HG03571 (cell line): ENCODE results near the gene MED12L.

ENCODE experiments used
- ATAC-seq: cut with Tn5 transposase; IDR thresholded peaks from one replicate; pipeline ENCODE4 v1.9.1; 2021; ENCODE audit not compliant: unreplicated experiment

Gene MED12L

DNA sequence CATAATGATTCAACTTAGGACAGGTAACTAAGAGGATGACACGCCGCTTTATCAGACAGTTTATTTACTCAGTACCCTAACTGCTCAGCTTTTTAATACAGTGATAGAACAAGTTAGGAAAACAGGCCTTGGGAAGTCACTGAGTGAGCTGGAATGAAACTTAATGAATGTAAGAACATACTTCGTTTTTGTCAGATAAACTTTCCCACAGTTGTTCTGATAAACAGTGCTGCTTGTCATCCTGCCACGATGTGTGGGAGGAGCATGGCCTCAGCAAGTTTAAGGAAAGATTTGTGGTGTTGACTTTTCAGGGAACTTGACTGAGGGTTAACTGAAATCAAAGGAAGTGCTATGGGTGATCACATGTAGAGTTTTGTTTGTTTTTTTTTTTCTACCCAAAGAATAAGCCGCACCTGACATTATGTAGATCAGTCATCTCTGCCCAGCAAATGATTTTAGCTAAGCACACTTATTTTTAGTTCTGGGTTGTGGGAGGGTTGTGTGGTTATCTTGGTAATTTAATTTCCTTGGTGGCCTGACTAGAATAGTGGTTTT is 198.5 kb downstream of the MED12L start:
- ATAC-seq, result no peak

DNA sequence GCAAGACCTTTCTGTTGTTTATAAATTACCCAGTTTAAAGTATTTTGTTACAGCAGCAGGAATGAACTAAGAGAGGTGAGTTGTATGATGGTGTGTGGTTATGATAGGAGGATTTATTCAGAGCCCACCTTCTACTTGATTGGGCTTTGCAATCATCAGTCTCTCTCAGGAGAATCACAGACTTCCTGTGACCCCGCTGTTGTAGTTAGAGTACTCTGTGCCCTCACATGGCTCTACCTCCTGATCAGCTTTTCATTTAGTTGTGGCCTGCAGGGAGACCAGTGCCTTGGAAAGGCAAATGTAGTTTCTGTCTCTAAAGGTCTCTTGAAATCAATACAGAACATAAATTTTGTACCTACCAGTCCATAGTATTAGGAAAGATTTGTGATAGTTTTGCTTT is 200.5 kb downstream of the MED12L start:
- no peak for ATAC-seq

- ATAC-seq, result no peak
Observed at GRCh38 chr3:151289445-151289844, 204.0 kb downstream of the MED12L start.

- ATAC-seq, result no peak
Observed at GRCh38 chr3:151290673-151291072, 205.2 kb downstream of the MED12L start.

GRCh38 chr3:151293127-151293526 is 207.7 kb downstream of the MED12L start:
- no peak for ATAC-seq

DNA sequence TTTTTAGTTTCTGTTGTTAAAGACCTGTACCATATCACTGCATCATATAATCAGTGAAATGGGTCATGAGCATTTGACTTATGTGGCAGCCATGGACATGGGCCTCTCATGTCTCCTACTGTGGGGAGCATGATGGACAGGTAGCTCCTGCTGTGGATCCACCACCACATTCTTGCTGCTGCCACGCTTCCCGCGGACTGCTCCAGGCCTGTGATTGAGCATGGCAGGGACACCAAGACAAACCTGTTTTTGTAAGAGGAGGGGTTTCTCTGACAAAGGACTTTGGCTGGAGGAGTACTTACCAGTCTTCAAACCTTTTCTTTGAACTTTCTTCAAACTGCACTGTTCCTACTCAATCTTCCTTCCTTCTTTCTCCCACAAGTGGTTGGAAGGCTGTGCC is 210.8 kb downstream of the MED12L start:
- ATAC-seq, result no peak

DNA sequence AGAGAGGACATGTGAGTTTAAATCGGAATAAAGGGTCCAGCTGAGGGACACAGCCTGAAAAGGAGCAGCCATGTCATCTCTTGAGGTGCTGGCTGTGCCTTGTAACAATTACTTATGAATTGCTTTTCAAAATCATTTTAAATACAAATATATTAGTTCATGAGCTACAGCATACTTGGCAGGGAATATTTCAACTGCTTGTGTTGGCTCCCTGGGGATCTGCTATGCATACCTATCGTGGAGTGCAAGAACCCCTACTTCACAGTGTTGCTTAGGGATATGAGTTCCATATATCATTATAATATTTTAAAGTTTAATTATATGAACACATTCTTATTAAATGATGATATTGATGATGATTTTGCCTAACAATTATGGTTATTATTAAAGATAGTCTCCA is 212.0 kb downstream of the MED12L start:
- no peak for ATAC-seq

GRCh38 chr3:151299006-151299405 is 213.5 kb downstream of the MED12L start:
- no peak for ATAC-seq

DNA sequence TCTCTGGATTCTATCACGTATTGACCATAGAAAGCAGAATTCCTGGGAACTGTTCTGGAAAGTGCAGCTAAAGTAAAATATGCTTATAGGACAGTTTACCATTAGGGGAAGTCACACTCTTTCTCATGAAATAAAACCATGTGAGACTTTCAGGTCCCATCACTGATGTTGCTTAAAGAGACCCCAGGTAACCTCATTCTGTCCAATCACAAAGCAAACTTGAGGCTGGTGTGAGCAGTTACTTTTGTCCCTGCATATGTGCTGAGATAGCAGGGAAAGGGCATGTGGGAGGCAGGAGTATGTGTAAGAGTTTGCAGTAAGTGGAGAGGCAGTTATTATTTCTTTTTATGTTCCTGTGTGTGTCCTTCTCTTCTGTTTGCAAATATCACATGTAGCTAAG is 215.1 kb downstream of the MED12L start:
- no peak for ATAC-seq

DNA sequence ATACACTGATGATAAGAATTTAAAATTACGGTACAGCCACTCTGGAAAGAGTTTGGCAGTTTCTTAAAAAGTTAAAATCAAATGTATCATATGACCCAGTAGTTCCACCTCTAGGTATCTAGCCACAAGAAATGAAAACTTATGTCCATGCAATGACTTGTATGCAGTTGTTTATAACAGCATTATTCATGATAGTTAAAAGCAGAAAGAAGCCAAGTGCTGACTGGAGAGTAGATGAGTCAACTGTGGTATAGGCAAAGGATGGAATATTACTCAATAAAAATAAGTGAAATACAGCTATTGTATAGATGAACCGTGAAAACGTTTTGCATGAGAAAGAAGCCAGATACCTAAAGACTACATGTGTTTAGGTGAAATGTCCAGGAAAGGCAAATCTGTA is 216.3 kb downstream of the MED12L start:
- no peak for ATAC-seq

GRCh38 chr3:151303751-151304150 is 218.3 kb downstream of the MED12L start:
- ATAC-seq, result no peak

DNA sequence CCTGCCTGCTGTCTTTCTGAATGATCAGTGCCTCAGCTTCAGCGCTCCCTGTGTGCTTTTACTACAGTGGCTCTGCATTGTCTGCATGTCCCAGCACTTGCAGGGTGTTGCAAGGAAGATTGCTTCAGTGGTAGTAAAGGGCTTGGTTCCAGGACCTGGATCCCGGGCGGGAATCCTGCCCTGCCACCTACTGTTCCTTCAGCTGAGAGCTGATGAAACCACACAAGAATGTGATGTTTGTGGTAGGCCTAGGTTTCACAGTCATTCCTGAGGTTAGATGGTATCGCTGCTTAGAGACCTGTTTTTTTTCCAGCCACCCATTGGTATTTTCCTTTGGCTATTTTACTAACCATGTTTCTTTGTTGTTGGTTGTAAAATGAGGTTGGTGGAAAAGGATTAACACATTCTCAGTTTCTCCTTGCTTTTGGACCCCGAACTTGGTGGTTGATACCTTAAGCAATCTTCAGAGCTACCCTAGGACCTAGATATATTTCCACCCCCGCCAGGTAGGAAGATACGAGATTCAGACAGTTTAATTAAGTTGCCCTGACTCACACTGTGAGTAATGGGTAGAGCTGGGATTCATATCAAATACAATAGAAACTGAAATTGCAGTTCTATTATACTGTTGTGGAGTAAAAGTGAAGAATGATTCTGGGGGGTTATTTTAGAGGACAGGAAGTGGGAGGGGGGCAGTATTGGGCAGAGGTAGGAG is 219.8 kb downstream of the MED12L start:
- ATAC-seq, result no peak

- ATAC-seq, result no peak
Observed at GRCh38 chr3:151305775-151306151, 220.3 kb downstream of the MED12L start.

GRCh38 chr3:151306168-151306810 is 220.8 kb downstream of the MED12L start:
- no peak for ATAC-seq

GRCh38 chr3:151307131-151307530 is 221.7 kb downstream of the MED12L start:
- no peak for ATAC-seq

- no peak for ATAC-seq
Observed at GRCh38 chr3:151307583-151308488, 222.4 kb downstream of the MED12L start.

- no peak for ATAC-seq
Observed at GRCh38 chr3:151309566-151309965, 224.1 kb downstream of the MED12L start.

GRCh38 chr3:151312972-151313371 is 227.5 kb downstream of the MED12L start:
- ATAC-seq, result no peak

DNA sequence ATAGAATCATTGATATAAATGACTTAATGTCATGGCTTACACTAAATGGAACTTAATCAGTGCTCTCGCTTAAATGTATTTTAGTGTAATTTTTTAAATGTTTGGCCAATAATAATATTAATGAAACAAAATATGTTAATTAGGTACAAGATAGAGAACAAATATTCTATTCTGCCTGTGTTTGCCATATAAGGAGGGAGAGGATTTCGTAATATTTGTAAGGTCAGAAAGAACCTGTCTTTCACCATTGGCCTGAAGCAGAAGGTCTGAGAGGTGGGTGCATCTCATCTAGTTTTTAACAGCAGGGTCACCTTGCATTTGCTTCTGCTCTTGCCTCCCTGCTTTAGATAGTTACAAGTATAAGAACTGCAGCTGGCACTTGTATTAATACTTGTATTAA is 228.7 kb downstream of the MED12L start:
- no peak for ATAC-seq

DNA sequence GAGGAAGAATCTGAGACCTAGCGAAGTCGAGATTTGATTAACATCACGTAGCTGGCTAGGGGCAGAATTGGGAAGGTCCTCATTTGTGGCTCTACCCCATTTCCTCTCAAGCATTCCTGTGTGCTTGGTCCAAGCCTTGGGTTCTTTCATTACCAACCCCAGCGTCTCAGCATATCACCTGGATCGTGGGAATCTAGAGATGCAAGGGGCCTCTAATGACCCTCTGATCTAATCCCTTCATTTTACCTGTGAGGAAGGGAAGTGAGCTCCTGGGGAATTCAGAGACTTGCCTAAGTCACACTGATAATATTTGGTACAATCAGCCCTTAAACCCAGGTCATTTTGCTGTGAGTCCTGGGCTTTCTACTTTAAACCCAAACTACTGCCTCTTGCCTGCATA is 229.1 kb downstream of the MED12L start:
- no peak for ATAC-seq

DNA sequence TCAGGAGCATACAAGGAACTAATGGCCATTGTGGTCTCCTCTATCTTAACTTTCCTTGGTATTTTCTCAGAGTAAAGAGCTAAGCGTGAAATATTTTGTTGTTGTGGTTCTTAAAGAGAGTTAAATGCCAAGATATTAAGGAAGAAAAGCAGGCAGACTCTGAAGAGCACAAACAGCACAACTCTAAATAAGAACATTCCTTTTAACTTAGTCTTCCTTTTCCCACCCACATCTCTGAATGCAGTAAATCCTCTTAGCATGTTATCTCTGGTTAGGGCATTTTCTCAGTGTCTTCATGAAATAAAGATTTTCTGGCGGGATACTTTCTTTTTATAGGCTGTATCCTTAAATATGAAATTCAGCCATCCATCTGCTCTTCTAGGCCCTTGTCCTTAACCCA is 229.7 kb downstream of the MED12L start:
- ATAC-seq, result no peak

- no peak for ATAC-seq
Observed at GRCh38 chr3:151315846-151316245, 230.4 kb downstream of the MED12L start.
